GM12873 (cell line): Measurements from ENCODE around the gene HPCAL1.

Experiments
- CTCF ChIP-seq: IDR thresholded peaks from 2 replicates; pipeline ENCODE4 v1.5.1; 2012; ENCODE audit warnings: low read depth, mild to moderate bottlenecking, moderate library complexity, low read length, control low read depth; ENCODE audit not compliant: insufficient read depth; ENCODE audit errors: missing control alignments

Gene HPCAL1

GRCh38 chr2:10346929-10347561, 44.3 kb downstream of the HPCAL1 start:
- no peak for TF ChIP-seq CTCF

- no peak for TF ChIP-seq CTCF
Measured at GRCh38 chr2:10347562-10347948, 44.9 kb downstream of the HPCAL1 start.

GRCh38 chr2:10348891-10349290, 46.2 kb downstream of the HPCAL1 start:
- no peak for TF ChIP-seq CTCF

GRCh38 chr2:10350761-10351160, 48.1 kb downstream of the HPCAL1 start:
- TF ChIP-seq CTCF: no peak

- no peak for TF ChIP-seq CTCF
Measured at GRCh38 chr2:10352361-10352760, 49.7 kb downstream of the HPCAL1 start.

- no peak for TF ChIP-seq CTCF
Measured at GRCh38 chr2:10352972-10353371, 50.3 kb downstream of the HPCAL1 start.

- no peak for TF ChIP-seq CTCF
Measured at GRCh38 chr2:10353931-10354330, 51.2 kb downstream of the HPCAL1 start.
